Activated CD8-positive, alpha-beta T cell treated with anti-CD3 and anti-CD28 coated beads for 36 hours (primary cell): ENCODE results near the gene PDE3B. TPM values are rescaled to one million over a fixed set of nuclear protein-coding genes. Genes with fewer than 3 reads are reported as not detected.

Experiments used
- ATAC-seq: fragments of 200-7000 bp; cut with Tn5 transposase; one replicate; pipeline ENCODE4 v1.10.0; 2021; ENCODE audit warnings: mild to moderate bottlenecking, moderate library complexity
- CTCF ChIA-PET: fragments of 350-600 bp; sonication (Branson Sonifier 250); formaldehyde crosslinking; loops from one replicate; lab custom pipeline; 2021; ENCODE audit warnings: antibody characterized with exemption; lab: Charles Lee
- POLR2A ChIA-PET: fragments of 350-600 bp; sonication (Branson Sonifier 250); formaldehyde crosslinking; loops from one replicate; lab custom pipeline; 2021; ENCODE audit warnings: antibody characterized with exemption; lab: Charles Lee
- DNase-seq: peaks from one replicate; pipeline ENCODE4 v3.0.0-alpha.2; 2020
- H3K27ac Mint-ChIP-seq: one replicate; pipeline ENCODE4 v1.8.0; 2021; ENCODE audit warnings: mild to moderate bottlenecking, mixed read lengths
- H3K27me3 Mint-ChIP-seq: one replicate; pipeline ENCODE4 v1.8.0; 2021; ENCODE audit warnings: mixed read lengths
- H3K36me3 Mint-ChIP-seq: one replicate; pipeline ENCODE4 v1.8.0; 2021; ENCODE audit warnings: low read depth, mixed read lengths
- H3K4me1 Mint-ChIP-seq: one replicate; pipeline ENCODE4 v1.8.0; 2021; ENCODE audit warnings: low read depth, mixed read lengths
- H3K4me3 Mint-ChIP-seq: one replicate; pipeline ENCODE4 v1.8.0; 2021; ENCODE audit warnings: mild to moderate bottlenecking, moderate library complexity, mixed read lengths
- H3K9me3 Mint-ChIP-seq: one replicate; pipeline ENCODE4 v1.8.0; 2021; ENCODE audit warnings: mixed read lengths
- intact Hi-C: fragments of 100-400 bp; cut with micrococcal nuclease; formaldehyde crosslinking; loops from one replicate; pipeline ENCODE4 v1.10.0; 2022
- total RNA-seq, 2 experiments: library from RNA; stranded (reverse); gene quantifications; one replicate each; pipeline ENCODE4 v1.2.3, GENCODE V29; 2021
- TF ChIP-seq, protein P1 (sequence below): fragments of 200-600 bp; IDR thresholded peaks from one replicate; pipeline ENCODE4 v1.8.0; 2022; ENCODE audit warnings: antibody characterized with exemption, mild to moderate bottlenecking

The PDE3B gene
- total RNA-seq, 2 experiments from 2014 or later: 42.3 to 43.1 TPM

DNA sequence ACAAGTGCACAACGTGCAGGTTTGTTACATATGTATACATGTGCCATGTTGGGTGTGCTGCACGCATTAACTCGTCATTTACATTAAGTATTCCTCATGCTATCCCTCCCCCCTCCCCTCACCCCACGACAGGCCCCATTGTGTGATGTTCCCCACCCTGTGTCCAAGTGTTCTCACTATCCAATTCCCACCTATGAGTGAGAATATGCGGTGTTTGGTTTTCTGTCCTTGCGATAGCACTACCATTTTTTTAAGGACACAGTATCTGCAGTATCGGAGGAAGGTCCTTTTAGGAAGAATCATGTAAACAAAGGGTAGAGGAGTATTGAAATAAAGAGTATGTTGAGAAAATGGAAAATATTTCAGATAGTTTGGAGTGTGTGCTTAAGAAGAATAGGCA is 25.9 kb downstream of the PDE3B start:
- intact Hi-C loops: no loop called here
- ATAC-seq: no peak
- Mint-ChIP-seq H3K4me3 (no peak overlapping the region), H3K36me3 (peaks cover 61% of the 10 kb centered on the region), H3K9me3 (peaks cover 9% of the 10 kb centered on the region), H3K27ac (peak overlapping the region; percentile 22), H3K27me3 (no peaks in the 10 kb centered on the region), H3K4me1 (peaks cover 51% of the 10 kb centered on the region)
- ChIA-PET CTCF (interaction anchor here (1.1 kb wide), 1 partner anchor 16 kb away, joined by 3 read pairs; no protein-coding TSS in a partner anchor), POLR2A (no interaction called here)
- TF ChIP-seq, protein P1, sequence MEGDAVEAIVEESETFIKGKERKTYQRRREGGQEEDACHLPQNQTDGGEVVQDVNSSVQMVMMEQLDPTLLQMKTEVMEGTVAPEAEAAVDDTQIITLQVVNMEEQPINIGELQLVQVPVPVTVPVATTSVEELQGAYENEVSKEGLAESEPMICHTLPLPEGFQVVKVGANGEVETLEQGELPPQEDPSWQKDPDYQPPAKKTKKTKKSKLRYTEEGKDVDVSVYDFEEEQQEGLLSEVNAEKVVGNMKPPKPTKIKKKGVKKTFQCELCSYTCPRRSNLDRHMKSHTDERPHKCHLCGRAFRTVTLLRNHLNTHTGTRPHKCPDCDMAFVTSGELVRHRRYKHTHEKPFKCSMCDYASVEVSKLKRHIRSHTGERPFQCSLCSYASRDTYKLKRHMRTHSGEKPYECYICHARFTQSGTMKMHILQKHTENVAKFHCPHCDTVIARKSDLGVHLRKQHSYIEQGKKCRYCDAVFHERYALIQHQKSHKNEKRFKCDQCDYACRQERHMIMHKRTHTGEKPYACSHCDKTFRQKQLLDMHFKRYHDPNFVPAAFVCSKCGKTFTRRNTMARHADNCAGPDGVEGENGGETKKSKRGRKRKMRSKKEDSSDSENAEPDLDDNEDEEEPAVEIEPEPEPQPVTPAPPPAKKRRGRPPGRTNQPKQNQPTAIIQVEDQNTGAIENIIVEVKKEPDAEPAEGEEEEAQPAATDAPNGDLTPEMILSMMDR: no peak
- DNase-seq: no peak

DNA sequence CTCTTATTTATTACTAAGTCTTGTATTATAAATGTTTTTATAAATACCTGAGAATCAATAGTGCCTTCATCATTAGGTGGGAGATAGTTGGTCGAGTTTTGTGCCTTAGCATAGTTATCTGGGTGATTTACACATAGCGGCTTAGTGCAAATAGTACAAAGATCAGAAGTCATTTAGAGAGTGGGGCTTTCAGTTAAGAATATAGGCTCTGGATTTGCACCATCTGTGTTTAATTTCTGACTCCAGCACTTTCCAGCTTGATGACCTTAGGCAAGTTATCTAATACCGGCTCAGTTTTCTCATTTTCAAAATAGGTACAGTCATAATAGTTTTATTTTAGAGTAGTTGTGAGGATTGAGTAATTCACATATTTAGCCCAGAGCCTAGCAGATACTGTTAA is 26.4 kb downstream of the PDE3B start:
- intact Hi-C loops: no loop called here
- Mint-ChIP-seq H3K36me3 (peaks cover 62% of the 10 kb centered on the region), H3K4me1 (peaks cover 52% of the 10 kb centered on the region), H3K27me3 (no peaks in the 10 kb centered on the region), H3K27ac (no peak overlapping the region), H3K4me3 (no peak overlapping the region), H3K9me3 (peaks cover 10% of the 10 kb centered on the region)
- no peak for DNase-seq
- TF ChIP-seq, protein P1: no peak
- ATAC-seq: no peak
- POLR2A ChIA-PET: interaction anchor here (0.8 kb wide), 1 partner anchor 114 kb away, joined by 3 read pairs; no protein-coding TSS in a partner anchor
- CTCF ChIA-PET: no interaction called here

DNA sequence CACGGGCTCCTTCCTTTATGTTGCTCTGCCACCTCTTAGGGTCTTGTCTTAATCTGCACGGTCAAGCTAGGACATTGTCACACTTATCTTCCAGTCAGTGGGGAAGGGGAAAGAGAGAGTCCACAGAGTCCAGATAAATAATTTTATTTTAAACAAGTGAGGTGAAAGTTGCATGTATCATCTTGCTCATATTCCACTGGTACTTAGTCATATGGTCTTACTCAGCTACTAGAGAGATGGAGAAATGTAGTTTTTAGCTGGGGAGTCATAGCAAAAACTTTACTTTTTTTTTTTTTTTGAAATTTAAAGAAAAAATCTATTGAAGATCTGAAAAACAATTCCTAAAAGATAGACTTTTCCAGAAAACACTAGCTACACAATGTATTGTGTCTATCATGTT is 29.0 kb downstream of the PDE3B start:
- H3K27me3 Mint-ChIP-seq: no peaks in the 10 kb centered on the region
- ATAC-seq (peak; percentile 42), DNase-seq (no peak)
- H3K9me3 Mint-ChIP-seq: peaks cover 6% of the 10 kb centered on the region
- TF ChIP-seq, protein P1: no peak
- CTCF ChIA-PET: no interaction called here
- peak overlapping the region; percentile 65 for H3K27ac Mint-ChIP-seq
- intact Hi-C loops: no loop called here
- H3K4me1 Mint-ChIP-seq: peaks cover 64% of the 10 kb centered on the region
- peaks cover 75% of the 10 kb centered on the region for H3K36me3 Mint-ChIP-seq
- POLR2A ChIA-PET: no interaction called here
- H3K4me3 Mint-ChIP-seq: no peak overlapping the region

DNA sequence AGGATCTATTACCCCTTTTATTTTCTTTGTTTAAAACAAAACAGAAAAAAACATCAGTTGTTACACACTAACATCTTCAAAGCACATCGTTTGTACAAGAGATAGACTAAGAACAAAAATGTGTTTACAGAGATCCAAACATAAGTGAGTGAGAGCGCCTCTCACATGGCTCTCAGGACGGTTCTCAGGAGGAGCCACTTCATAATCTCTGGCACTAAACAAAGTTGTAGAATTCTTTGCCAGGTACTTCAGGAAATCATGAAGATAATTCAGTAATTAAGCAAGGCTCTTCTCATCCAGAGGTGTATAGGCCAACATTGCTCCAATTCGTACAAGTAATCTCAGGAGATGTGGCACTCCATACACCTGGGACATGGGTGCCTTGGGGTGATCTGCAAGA is 29.8 kb downstream of the PDE3B start:
- DNase-seq (no peak), ATAC-seq (no peak)
- ChIA-PET CTCF (no interaction called here), POLR2A (no interaction called here)
- H3K27ac Mint-ChIP-seq: peak overlapping the region; percentile 87
- no peak overlapping the region for H3K4me3 Mint-ChIP-seq
- peaks cover 4% of the 10 kb centered on the region for H3K9me3 Mint-ChIP-seq
- TF ChIP-seq, protein P1: no peak
- H3K27me3 Mint-ChIP-seq: no peaks in the 10 kb centered on the region
- H3K36me3 Mint-ChIP-seq: peaks cover 77% of the 10 kb centered on the region
- peaks cover 63% of the 10 kb centered on the region for H3K4me1 Mint-ChIP-seq
- intact Hi-C loops: no loop called here

GRCh38 chr11:14673824-14674405 is 30.3 kb downstream of the PDE3B start:
- Mint-ChIP-seq H3K4me3 (no peak overlapping the region), H3K36me3 (peaks cover 75% of the 10 kb centered on the region), H3K9me3 (peaks cover 4% of the 10 kb centered on the region), H3K4me1 (peaks cover 61% of the 10 kb centered on the region), H3K27ac (peak overlapping the region; percentile 87), H3K27me3 (no peaks in the 10 kb centered on the region)
- TF ChIP-seq, protein P1: no peak
- intact Hi-C loops: no loop called here
- DNase-seq (no peak), ATAC-seq (no peak)
- ChIA-PET POLR2A (no interaction called here), CTCF (no interaction called here)
